Activated naive CD4-positive, alpha-beta T cell treated with anti-CD3 and anti-CD28 coated beads, Interleukin-2, amount 50 U/mL, for 16 hours (primary cell): ENCODE measurements around the gene FOXN3.

ENCODE experiments used
- DNase-seq: peaks from one replicate; pipeline ENCODE4 v3.0.0-alpha.2; 2020

FOXN3 gene

DNA sequence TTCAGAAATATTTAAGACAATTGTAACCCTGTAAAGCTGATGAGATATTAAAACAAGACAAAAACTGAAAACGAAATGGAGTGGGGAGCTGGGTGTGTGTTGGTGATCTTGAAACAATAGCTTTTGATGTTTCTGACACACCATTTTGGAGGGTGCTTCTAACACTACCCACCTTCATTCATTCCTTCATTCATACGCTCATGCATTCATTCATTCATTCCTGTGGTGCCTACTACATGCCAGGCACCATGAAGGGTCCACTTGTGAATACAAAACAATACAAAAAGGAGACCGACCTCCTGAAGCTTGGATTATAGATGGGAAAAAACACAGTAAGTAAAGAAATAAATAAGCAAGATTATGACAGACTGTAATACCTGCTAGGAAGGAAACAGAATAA lies 60.5 kb downstream of the FOXN3 start:
- no peak for DNase-seq

DNA sequence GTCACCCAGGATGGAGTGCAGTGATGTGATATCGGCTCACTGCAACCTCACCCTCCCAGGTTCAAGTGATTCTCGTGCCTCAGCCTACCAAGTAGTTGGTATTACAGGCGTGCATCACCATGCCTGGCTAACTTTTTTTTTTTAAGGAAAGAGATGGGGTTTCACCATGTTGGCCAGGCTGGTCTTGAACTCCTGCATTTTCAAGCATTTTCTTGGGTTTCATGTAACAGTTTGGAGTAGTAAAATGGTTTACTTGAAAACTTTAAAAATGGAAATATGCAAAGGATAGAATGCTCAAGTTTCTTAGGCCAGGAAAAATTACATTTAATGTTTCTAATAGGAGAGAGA lies 63.3 kb downstream of the FOXN3 start:
- no peak for DNase-seq

DNA sequence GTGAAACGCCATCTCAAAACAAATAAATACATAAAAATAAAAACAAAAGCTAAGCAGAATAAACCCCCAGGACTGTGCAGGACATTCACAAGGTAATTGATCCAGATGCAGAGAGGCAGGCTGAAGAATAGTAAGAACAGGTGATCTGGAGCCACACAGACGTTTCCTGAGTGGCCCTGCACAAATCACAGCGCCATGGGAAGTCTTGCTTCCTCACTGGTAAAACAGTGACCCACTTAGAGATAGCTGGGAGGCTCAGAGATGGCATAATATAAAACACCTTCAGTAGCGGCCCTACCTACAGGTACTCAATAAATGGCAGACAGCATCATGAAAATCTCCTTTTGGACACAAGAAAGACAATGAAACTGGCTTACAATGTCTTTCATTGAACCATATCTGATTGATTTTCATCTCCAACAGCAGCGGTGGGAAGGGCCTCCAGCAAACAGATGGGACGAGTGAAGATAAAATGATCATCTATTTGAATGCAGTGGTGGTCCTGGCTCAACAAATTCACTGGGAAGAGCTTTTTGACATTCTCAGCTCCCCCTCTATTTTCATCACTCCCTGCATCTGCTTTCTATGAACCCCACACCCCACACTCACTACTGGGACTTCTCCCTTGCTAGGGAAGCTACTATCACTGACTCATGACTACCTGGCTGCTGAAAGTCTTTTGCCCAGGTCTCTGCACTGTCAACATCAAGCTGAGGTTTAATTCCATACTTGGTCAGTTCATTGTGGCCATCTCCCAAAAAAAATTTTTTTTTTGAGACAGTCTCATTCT lies 63.9 kb downstream of the FOXN3 start:
- DNase-seq, result no peak

DNA sequence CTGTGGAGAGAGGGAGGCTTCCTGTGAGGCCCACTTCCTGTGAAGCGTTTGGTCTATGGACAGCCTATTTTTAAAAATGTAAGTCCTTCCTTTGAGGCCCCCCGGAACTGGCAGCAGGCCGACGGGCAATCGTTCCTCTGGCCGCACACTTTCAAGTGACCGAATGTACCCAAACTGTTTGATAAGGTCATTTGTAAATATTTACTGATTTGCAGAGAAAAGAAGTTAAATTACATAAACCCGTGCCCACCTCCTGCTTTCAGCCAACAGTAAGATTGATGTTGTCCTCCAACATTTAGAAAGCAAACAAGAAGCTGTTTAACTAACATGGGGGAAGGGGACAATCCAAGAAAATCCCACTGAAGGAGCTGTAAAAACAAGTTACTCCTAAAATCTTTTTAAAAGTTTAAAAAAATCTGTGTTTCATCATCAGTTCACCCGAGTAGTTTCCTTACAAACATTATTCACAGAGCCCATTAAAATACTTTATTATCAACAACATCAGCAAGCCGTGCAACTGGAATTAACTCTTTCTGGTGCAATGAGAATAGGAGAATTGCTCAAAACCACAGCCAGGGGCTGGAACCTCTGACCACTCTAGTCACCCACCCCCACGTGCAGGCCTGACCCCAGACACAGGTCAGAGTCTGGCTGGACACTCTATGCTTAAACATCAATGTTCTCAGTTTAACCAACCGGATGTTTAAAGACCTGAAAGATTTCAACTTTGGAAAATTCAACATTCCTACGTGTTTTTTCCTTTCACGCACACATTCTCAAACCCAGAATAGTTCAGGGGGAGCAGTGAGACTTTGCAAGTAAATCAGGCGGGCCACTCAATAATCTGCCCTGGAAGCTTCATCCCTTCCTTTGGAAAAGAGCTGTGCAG lies 65.3 kb downstream of the FOXN3 start:
- no peak for DNase-seq

DNA sequence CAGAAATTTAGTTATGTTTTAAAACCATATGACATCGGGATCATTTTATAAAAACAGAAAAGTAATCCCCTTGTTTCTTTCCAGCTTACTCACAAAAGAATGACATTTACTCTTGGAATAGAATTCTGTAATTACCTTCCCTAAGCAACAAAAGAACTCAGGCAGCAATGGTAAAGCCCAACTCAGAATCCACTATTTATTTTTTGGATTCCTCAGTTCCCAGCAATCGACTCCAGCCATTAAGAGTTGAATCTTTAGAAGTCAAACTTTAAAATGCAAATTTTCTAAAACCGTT lies 65.9 kb downstream of the FOXN3 start:
- no peak for DNase-seq

DNA sequence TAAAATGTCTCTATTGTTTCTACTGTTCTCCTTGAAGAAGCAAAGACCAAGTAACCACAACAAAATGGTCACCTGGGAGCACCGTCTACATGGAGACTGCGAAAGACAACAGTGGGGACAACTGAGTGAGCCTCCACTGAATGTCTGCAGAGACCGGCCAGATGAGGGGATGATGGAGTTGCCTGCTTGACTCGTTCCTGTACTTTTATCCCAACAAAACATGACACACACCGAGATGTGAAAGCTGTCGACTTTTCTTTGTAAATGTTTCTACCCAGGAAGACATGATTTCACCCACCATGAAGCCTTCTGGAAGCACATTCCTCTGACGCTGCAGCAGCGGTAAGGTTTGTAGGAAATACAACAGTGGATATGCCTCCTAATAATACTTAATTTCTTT lies 66.9 kb downstream of the FOXN3 start:
- no peak for DNase-seq

DNA sequence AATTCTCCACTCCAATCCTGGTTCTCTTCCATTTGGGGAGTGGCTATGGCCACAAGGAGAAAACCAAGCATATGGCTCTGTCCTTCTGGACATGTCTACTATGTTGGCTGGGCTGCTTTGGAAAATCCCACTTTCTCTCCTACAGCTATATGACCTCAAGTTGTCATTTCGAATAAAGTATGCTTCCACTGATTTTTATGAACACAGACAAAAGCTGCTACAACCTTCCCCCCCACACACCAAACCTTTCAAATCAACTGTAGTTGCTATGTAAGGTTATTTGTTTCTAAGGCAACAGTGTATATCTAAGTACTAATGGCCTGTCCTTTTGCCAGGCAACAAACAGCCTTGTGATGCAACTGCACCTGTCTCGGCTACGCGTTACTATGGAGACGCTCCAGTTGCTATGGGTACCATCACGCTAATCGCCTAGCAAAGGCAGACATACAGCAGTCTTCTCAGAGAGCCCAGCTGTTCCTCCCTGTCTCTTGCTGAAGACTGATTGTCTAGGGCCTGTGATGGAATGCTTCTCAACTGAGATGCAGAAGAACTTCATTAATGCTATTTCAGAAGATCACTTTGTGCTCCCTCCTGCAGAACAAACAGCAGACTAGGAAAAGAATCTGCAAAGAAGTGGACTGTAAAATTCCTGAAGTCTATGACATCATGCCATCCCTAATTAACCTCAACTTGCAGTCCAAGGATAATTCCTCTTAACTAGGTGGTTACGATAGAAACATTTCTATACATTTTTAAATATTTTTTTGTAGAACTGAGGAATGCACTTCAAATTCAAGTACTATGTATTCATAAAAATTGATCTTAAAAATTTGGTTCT lies 67.6 kb downstream of the FOXN3 start:
- DNase-seq, result no peak

DNA sequence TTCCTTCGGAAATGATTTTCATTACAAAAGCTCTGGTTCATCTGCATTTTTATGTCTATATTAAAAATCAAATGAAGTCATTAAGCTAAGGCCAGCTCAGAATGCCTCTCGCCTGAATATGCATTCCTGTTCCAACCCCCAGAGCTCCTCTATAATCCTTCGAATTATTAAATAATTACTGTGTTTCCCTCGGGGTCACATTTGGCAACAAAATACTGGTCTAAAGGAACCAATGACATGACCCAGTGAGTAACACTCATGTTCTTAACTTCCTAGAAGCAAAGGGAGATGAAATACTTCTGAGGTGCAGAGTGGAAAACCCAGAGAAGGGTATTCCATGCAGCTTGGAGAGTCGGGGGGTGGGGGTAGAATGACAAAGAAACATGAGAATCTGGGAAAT lies 68.3 kb downstream of the FOXN3 start:
- DNase-seq, result no peak

DNA sequence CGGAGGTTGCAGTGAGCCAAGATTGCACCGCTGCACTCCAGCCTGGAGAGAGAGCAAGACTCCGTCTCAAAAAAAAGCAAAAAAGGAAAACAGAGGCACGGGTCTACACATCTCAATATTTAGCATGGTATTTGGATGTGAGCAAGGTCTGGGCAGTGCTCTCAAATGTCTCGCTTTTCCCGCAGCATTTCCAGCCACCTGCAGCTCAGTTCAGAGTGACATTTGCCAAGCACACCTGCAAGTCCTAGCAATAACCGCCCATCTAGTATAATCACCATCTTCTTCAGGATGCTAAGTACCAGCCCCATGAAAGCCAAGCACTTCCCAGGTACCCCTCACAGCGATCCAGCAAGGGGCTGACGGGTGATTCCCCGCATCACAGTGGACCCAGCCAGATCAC lies 69.1 kb downstream of the FOXN3 start:
- no peak for DNase-seq

DNA sequence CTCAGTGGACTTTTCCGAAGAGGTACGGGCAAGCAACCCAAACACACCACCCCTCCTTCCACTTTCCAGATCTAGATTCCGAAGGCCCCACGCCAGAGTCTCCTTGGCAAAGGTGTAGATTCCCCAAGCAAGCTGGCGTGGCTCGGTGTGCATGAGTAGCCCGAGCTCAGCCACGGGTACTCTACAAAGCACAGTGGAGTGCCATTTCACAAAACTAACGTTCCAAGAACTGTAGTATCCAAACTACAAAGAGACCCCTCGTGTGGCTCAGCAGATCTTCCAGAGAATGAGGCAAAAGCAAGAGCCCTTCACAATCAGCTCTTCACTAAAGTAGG lies 72.1 kb downstream of the FOXN3 start:
- no peak for DNase-seq

DNA sequence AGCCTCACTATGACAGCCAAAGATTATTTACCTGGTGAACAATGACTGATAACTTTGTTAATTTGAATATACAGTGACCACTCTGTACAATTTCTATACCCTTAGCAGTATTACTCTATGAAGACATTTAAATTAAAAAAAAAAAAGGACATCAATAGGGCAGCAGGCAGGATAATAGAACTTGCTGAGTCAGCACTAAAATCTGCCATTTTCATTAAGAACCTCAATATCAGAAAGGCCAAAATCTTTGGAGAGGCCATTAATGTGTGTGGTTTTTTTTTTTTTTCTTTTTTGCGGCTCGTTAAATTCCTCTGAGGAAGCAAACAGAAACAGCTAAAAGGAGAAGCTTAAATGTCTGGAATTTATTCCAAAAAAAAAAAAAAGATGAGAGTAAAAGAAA lies 73.7 kb downstream of the FOXN3 start:
- no peak for DNase-seq

DNA sequence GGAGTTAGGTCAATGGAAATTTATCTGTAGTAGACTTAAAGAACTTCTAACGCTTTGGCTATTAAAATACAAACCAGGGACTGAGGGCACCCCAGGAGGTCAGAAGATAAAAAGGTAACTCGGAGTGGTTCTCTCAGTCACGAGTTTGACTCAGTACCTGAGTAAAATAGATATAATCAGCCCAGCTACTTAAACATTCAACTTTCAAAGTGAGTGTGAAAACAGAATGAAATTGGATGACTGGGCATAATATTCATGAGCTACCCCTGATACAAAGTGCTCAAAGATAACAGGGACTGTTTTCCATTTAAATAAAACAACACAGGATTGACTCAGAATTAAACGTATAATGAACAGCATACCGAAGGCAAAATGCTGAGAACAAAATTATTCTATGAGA lies 75.0 kb downstream of the FOXN3 start:
- no peak for DNase-seq

DNA sequence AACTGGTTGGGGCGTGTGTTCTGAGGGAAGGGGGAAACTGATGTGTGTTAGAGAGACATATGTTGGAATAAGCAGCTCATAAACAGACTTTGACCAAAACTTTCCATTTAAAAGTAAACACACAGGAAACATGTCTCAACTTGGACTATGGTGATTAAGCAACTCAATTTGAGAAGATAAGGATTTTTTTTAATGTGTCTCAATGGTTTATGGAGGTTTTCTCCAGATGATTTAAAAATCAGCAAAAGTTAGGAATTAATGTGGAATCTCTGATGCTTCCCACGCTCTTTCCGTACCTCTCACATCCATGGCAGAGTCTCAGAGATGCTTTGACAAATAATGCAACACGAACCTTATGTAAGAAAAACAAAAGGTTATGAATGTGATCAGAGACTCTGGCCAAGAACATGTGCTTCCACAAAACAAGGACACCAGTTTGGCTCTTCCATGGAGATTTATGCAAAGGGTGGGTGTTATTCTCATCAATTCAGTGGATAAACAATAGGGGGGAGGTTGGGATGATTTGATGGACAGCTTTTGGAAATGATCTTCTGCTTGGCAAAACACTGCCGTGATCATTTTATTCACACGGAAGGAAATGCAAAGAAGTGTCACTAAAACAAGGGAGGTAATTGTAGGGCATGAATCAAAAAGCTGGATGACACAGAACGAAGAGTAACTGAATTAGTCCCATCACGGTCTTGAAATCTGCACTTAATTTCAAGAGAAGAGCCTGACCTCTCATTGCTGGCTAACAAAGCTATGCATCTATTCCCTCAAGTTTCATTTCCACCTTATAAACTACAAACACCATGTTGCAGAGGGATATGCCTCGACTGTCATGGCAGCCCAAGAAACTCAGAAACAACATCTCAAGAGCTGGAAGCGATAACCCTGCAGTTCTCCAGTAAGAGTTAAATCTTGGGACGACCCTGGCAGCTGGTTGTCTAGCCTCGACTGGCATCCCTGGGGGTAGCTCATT lies 76.5 kb downstream of the FOXN3 start:
- no peak for DNase-seq

DNA sequence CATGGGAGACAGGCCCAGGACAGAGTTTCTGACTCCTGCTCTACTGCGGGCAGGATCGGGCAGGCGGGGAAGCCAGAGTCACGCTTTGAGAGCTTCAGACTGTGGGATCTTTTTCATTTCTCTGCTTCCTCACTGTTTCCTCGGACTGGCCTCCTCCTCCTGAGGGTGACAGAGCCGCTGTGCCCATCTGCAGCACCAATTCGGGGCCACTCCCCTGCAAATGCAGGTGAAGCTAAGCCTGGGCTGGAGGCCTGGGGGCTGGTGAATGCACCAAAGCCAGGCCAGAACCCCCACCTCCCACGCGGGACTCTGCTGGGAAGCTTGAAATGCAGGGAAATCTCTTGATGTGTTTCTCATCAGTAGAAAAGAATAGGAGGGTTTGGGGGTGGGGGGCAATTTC lies 77.5 kb downstream of the FOXN3 start:
- DNase-seq, result no peak

DNA sequence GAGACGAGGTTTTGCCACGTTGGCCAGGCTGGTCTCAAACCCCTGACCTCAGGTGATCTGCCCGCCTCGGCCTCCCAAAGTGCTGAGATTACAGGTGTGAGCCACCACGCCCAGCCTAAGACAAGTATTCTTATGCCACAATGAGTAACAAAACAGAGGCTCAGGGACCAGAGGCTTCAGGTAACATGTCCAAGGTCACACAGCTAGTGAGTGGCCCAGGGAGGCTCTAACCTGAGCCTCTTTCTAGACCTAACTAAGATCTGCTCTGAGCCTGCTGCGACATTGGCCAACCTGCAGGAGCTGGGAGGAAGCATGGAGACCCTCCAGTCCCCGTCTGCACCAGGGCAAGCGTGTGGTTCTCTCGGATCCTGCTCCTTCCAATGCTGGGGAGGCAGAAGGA lies 77.9 kb downstream of the FOXN3 start:
- no peak for DNase-seq

DNA sequence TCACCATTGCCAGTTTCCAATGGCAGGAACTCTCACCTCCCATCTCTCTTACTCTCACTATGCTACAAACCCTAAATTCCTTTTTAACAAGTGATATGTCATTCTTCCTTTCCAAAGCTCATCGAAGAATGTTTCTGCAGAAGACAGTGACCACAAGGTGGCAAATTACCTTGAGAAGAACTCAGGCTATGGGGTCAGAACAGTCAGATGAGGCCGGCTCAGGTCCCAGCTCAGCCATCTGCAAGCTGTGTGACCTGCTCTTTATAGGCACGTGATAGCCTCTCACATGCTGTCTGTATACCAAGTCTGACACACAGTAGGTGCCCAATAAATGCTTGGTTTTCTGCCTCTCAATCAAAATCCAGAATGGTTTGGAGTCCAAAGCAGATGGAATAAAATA lies 80.7 kb downstream of the FOXN3 start:
- DNase-seq, result no peak

DNA sequence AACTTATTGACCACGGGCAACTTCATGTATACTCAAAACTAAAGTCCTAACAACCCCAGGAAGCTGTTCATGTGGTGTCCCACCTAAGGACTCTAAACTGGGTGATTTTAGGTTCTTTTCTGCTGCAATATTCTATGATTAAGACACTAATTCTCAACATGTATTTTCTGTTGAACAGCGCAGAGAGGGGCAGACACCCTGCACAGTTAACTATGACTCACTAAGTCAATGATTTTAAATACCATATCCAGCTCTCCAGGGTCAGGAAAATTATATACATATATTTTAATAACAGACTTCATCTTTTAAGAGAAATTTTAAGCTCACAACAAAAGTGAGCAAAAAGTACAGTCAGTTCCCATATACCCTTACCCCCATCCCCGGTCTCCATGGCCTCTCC lies 85.0 kb downstream of the FOXN3 start:
- DNase-seq, result no peak

DNA sequence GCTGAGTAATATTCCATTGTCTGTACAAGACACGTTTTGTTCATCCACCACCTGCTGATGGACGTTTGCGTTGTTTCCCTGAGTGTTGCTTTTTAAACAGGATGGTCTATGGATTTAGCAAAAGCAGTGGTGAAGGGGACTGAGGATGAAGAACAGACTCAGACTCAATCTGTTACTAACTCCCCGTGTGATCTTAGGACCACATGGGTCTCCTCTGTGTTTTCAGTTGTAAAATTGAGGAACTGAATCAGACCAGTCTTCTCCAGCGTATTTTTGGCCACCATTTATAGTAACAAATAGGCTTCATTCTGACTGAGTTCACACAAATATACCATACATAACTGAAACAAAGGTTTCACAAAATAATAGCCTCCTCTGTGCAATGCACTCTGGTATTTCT lies 85.6 kb downstream of the FOXN3 start:
- no peak for DNase-seq

DNA sequence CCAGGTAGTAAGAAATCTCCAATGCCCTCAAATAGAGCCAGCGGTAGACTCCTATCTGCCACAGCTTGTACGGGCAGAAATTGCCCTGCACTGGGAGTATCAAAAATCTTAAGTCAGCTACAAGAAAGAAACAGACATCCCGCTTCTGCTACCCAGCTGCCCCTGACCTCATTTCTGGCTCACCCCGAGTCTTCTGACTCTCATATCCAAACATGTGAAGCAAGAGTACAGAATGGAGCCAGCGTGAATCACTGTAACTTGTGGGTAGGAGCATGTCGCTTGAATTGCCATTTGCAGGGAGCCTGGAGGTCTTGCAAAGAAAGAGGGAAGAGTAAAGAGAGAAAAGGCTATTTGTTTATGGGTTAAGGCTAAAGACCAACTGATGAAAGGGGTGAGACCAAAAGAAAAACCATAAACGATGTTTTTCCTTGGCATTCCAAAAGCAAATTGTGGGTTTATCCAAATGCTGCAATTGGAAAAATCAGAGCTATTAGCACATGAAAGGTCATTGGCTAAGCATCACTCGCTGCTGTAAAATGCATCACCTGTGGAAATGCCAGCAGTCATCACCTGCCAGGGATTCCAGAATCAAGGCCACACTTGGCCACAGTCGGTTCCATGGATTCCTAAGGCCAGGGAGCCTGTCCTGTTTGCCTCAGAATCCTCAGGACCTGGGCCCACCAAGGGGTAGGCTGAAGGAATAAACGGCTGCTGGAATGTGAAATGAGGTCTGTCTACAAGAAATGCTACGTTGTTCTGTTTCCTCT lies 86.6 kb downstream of the FOXN3 start:
- no peak for DNase-seq

DNA sequence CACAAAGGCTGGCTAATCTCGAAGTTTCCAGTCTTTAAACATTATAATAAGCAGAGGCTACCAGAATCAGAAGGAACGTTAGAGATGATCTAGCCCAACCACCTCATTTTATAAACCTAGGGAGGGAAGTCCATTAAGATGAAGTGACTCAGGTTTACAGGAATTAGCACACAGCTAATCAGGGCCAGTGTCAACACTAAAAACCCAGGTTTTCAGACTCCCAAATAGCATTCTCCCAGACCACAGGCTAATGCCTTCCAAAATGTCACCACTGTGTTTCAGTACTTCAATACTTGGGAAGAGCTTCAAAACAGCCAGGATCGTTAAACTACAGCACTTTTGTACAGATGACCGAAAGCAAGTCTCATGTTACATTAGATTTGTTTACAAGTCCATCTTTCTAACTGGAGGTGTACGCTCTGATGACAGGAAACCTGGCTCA lies 89.2 kb downstream of the FOXN3 start:
- DNase-seq, result no peak

DNA sequence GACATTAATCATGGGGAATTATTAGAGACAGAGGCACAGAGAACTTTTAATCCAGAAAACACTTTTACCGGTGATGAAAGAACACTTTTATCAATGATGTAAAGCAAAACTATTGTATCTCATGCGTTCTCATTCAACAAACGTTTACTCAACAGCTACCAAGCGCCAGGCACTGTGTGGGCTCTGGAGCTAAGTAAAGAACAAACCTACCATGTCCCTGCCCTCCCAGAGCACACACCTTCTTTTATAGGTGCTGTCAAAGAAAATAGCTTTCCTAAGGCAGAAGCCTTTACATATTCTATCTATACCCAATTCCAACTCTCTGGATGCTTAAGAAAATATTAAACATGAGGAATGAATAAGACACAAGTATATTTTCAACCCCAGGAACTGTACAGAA lies 91.1 kb downstream of the FOXN3 start:
- no peak for DNase-seq
